Measurements from ENCODE around the gene NIPA2.

The NIPA2 gene

DNA sequence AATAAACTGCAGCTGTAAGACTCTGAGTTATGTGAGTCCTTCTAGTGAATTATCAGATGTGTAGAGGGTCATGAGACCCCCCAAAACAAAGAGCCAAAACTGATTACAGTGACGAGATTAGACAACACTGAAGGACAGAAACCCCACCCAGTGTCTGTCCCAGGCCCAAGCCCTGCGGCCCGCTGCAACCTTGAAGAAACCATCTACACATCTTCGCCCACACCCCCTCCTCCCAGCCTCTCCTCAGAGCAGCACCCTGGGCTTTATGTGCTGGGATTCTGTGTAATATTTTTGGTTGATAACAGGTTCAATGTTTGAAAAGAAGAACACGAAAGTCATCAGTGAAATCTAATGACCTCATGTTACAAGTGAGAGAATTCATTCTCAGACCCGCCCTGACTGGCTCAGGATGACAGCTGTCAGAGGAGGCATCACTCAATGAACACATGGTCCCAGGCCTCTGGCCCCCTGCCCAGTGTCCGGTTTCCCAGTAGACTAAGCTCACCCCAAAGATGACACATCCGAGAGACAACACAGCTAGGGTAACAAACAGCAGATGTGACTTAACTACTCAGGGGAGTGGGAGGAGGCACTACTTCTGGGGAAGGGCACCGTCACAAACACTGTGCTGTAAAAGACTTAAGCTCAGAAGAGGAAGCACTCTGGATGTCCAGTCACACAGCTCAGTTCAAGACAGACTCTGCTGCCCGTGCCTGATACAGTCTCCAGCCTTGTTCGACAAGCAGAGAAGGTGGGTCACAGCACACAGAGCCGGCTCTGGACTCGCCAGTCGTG lies 48.9 kb downstream of the NIPA2 start:
- Histone ChIP-seq H3K27me3 (ENCODE audit: low read depth, low read length) (no peaks in the 10 kb centered on the region), H2AFZ (ENCODE audit: low read depth, low read length) (no peak overlapping the region), H3K79me2 (ENCODE audit: low read length) (no peaks in the 10 kb centered on the region), H3K27ac (ENCODE audit: low read length) (no peak overlapping the region), H3K36me3 (replicated peaks; ENCODE audit: low read depth, low read length) (no peaks in the 10 kb centered on the region), H4K20me1 (ENCODE audit: insufficient read depth, low read length) (no peaks in the 10 kb centered on the region), H3K4me2 (ENCODE audit: low read length) (no peak overlapping the region), H3K9me3 (ENCODE audit: insufficient read depth, low read length) (no peaks in the 10 kb centered on the region), H3K4me1 (ENCODE audit: low read length) (no peaks in the 10 kb centered on the region), H3K9ac (ENCODE audit: low read length) (no peak overlapping the region), H3K4me3 (ENCODE audit: low read length) (no peak overlapping the region)
- no peak for TF ChIP-seq EZH2phosphoT487 (IDR thresholded peaks at IDR 0.05; ENCODE audit: low read depth)

DNA sequence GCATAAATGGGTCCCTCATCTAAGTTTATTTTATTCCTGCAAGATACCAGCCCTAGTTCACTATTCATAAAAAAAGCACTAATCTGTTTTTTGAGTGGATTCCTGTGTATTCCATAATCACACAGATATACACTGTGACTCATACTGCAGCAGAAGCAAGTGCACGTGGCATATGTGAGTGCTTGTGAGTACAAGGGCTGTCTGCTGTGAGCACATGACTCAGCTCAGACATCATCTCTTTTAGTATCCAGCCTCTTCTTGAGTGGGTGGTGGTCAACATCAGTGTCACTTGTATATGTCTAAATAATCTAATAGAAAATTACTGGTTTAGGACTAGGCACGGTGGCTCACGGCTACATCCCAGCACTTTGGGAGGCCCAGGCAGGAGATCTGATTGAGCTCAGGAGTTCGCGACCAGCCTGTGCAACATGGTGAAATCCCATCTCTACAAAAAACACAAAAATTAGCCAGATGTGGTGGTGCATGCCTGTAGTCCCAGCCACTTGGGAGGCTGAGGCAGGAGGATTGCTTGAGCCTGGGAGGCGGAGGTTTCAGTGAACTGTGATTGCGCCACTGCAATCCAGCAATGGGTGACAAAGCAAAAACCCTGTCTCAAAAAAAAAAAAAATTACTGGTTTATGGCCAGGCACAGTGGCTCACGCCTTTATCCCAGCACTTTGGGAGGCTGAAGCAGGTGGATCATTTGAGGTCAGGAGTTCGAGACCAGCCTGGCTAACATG lies 49.8 kb downstream of the NIPA2 start:
- H3K36me3 ChIP-seq (replicated peaks; ENCODE audit: low read depth, low read length): no peaks in the 10 kb centered on the region
- H2AFZ ChIP-seq (ENCODE audit: low read depth, low read length): no peak overlapping the region
- no peaks in the 10 kb centered on the region for H4K20me1 ChIP-seq (ENCODE audit: insufficient read depth, low read length)
- no peak overlapping the region for H3K9ac ChIP-seq (ENCODE audit: low read length)
- no peaks in the 10 kb centered on the region for H3K9me3 ChIP-seq (ENCODE audit: insufficient read depth, low read length)
- H3K79me2 ChIP-seq (ENCODE audit: low read length): no peaks in the 10 kb centered on the region
- no peak for TF ChIP-seq EZH2phosphoT487 (IDR thresholded peaks at IDR 0.05; ENCODE audit: low read depth)
- TF ChIP-seq, protein P1, sequence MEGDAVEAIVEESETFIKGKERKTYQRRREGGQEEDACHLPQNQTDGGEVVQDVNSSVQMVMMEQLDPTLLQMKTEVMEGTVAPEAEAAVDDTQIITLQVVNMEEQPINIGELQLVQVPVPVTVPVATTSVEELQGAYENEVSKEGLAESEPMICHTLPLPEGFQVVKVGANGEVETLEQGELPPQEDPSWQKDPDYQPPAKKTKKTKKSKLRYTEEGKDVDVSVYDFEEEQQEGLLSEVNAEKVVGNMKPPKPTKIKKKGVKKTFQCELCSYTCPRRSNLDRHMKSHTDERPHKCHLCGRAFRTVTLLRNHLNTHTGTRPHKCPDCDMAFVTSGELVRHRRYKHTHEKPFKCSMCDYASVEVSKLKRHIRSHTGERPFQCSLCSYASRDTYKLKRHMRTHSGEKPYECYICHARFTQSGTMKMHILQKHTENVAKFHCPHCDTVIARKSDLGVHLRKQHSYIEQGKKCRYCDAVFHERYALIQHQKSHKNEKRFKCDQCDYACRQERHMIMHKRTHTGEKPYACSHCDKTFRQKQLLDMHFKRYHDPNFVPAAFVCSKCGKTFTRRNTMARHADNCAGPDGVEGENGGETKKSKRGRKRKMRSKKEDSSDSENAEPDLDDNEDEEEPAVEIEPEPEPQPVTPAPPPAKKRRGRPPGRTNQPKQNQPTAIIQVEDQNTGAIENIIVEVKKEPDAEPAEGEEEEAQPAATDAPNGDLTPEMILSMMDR (IDR thresholded peaks at IDR 0.05; ENCODE audit: low read depth, low read length): no peak
- H3K27me3 ChIP-seq (ENCODE audit: low read depth, low read length): no peaks in the 10 kb centered on the region
- H3K4me1 ChIP-seq (ENCODE audit: low read length): no peaks in the 10 kb centered on the region
- no peak overlapping the region for H3K27ac ChIP-seq (ENCODE audit: low read length)
- no peak overlapping the region for H3K4me2 ChIP-seq (ENCODE audit: low read length)
- H3K4me3 ChIP-seq (ENCODE audit: low read length): no peak overlapping the region

DNA sequence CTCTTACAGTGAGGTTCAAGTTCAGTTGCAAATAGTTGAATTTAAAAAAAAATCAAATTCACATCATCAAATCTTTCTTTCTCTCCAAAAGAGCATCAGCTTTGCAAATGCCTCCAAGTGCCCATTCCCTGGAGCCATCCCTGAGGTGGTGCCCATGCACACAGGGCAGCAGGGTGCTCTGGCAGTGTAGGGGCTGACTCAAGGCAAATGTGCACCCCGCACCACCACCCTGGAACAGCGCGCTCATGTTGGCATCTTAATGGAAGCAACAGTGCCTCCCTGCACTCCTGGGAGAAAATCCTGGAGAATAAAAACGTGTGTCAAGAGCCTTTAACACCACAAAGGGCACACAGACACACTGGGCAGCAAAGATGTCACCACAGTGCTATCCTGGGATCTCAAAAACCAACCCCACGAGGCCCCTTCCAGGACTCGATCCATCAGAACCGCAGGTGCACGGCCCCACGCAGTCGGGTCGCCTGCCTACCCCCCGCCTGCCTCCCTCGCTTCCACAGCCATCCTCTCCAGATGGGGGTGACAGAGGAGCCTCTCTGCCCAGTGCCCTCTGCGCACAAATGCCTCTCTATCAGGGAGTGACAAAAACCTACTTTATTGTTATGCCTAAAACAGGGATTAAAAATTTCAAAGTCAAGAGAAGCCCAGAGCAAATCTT lies 50.8 kb downstream of the NIPA2 start:
- Histone ChIP-seq H3K4me2 (ENCODE audit: low read length) (no peak overlapping the region), H4K20me1 (ENCODE audit: insufficient read depth, low read length) (no peaks in the 10 kb centered on the region), H3K9ac (ENCODE audit: low read length) (no peak overlapping the region), H3K27ac (ENCODE audit: low read length) (no peak overlapping the region), H3K4me3 (ENCODE audit: low read length) (no peak overlapping the region), H3K27me3 (ENCODE audit: low read depth, low read length) (no peaks in the 10 kb centered on the region), H3K79me2 (ENCODE audit: low read length) (no peaks in the 10 kb centered on the region), H3K4me1 (ENCODE audit: low read length) (no peaks in the 10 kb centered on the region), H2AFZ (ENCODE audit: low read depth, low read length) (no peak overlapping the region), H3K9me3 (ENCODE audit: insufficient read depth, low read length) (no peaks in the 10 kb centered on the region), H3K36me3 (replicated peaks; ENCODE audit: low read depth, low read length) (no peaks in the 10 kb centered on the region)
- TF ChIP-seq, protein P1 (IDR thresholded peaks at IDR 0.05; ENCODE audit: low read depth, low read length): no peak
- no peak for TF ChIP-seq EZH2phosphoT487 (IDR thresholded peaks at IDR 0.05; ENCODE audit: low read depth)

DNA sequence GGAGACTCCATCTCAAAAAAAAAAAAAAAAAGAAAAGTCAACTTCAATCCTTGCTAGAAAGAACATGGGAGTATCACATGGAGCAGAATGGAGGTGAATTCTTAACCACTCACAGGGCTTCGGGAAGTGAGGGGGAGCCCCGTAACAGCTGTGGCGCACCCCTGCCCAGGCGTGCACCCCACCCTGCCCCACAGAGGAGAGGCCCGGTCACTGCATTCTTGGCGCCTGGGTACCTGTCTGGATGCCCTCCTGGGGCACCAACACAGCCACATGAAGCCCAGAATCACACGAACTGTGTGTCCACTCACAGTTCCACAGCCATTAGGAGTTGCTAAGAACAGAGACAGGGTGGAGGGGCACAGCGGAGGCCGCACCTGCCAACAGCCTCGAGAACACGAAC lies 51.8 kb downstream of the NIPA2 start:
- no peak overlapping the region for H3K9ac ChIP-seq (ENCODE audit: low read length)
- H3K9me3 ChIP-seq (ENCODE audit: insufficient read depth, low read length): no peaks in the 10 kb centered on the region
- H3K27ac ChIP-seq (ENCODE audit: low read length): no peak overlapping the region
- no peaks in the 10 kb centered on the region for H3K36me3 ChIP-seq (replicated peaks; ENCODE audit: low read depth, low read length)
- H3K4me2 ChIP-seq (ENCODE audit: low read length): no peak overlapping the region
- H3K79me2 ChIP-seq (ENCODE audit: low read length): no peaks in the 10 kb centered on the region
- no peaks in the 10 kb centered on the region for H3K27me3 ChIP-seq (ENCODE audit: low read depth, low read length)
- H4K20me1 ChIP-seq (ENCODE audit: insufficient read depth, low read length): no peaks in the 10 kb centered on the region
- H2AFZ ChIP-seq (ENCODE audit: low read depth, low read length): no peak overlapping the region
- no peak overlapping the region for H3K4me3 ChIP-seq (ENCODE audit: low read length)
- H3K4me1 ChIP-seq (ENCODE audit: low read length): peaks cover under 1% of the 10 kb centered on the region
- TF ChIP-seq, protein P1 (IDR thresholded peaks at IDR 0.05; ENCODE audit: low read depth, low read length): no peak
- no peak for TF ChIP-seq EZH2phosphoT487 (IDR thresholded peaks at IDR 0.05; ENCODE audit: low read depth)

All from OCI-LY3 (cell line).